H9 (cell line): ENCODE data around the gene TMEM151A. TPM values are rescaled to one million over a fixed set of nuclear protein-coding genes. Genes with fewer than 3 reads are reported as not detected.

Experiments used
- DNase-seq: peaks from one replicate; pipeline ENCODE4 v3.0.0-alpha.2; 2017
- H2AFZ ChIP-seq: one replicate; pipeline ENCODE4 v1.6.1; 2013; ENCODE audit warnings: mild to moderate bottlenecking, low read length, control low read depth, moderate library complexity
- H2AK5ac ChIP-seq: 2 replicates; pipeline ENCODE4 v1.6.1; 2013; ENCODE audit warnings: low read length, control low read depth, mixed read lengths; ENCODE audit not compliant: insufficient read length
- H2BK120ac ChIP-seq: one replicate; pipeline ENCODE4 v1.6.1; 2013; ENCODE audit warnings: low read depth, mild to moderate bottlenecking, low read length, control low read depth, inconsistent platforms; ENCODE audit not compliant: poor library complexity, severe bottlenecking
- H2BK12ac ChIP-seq: 2 replicates; pipeline ENCODE4 v1.6.1; 2013; ENCODE audit warnings: low read length, control low read depth, mixed read lengths, low read depth; ENCODE audit not compliant: insufficient read length
- H2BK15ac ChIP-seq: 2 replicates; pipeline ENCODE4 v1.6.1; 2013; ENCODE audit warnings: low read depth, low read length, control low read depth
- H2BK20ac ChIP-seq: one replicate; pipeline ENCODE4 v1.6.1; 2013; ENCODE audit warnings: low read depth, mild to moderate bottlenecking, low read length, control low read depth, inconsistent platforms; ENCODE audit not compliant: poor library complexity, severe bottlenecking
- H2BK5ac ChIP-seq: 2 replicates; pipeline ENCODE4 v1.6.1; 2013; ENCODE audit warnings: low read length, control low read depth, mixed read lengths; ENCODE audit not compliant: insufficient read length
- H3K14ac ChIP-seq: 2 replicates; pipeline ENCODE4 v1.6.1; 2013; ENCODE audit warnings: low read length, control low read depth; ENCODE audit not compliant: insufficient read depth
- H3K18ac ChIP-seq: 2 replicates; pipeline ENCODE4 v1.6.1; 2013; ENCODE audit warnings: low read depth, mild to moderate bottlenecking, mixed read lengths, low read length, control low read depth; ENCODE audit not compliant: insufficient read length
- H3K23ac ChIP-seq: 2 replicates; pipeline ENCODE4 v1.6.1; 2013; ENCODE audit warnings: low read length, control low read depth, mixed read lengths, low read depth; ENCODE audit not compliant: insufficient read length
- H3K23me2 ChIP-seq: 2 replicates; pipeline ENCODE4 v1.6.1; 2013; ENCODE audit warnings: low read depth, mild to moderate bottlenecking, mixed read lengths, low read length, control low read depth; ENCODE audit not compliant: insufficient read length, poor library complexity, severe bottlenecking
- H3K27ac ChIP-seq: 2 replicates; pipeline ENCODE4 v1.5.1; 2013; ENCODE audit warnings: low read length, control low read depth, mixed read lengths, low read depth; ENCODE audit not compliant: insufficient read length
- H3K27me3 ChIP-seq: 2 replicates; pipeline ENCODE4 v1.6.1; 2013; ENCODE audit warnings: low read length, control low read depth, inconsistent platforms; ENCODE audit not compliant: insufficient read depth
- H3K4ac ChIP-seq: 2 replicates; pipeline ENCODE4 v1.6.1; 2013; ENCODE audit warnings: low read depth, mild to moderate bottlenecking, control low read depth, inconsistent platforms, low read length, moderate library complexity
- H3K4me1 ChIP-seq: 2 replicates; pipeline ENCODE4 v1.6.1; 2013; ENCODE audit warnings: low read length, control low read depth, inconsistent platforms; ENCODE audit not compliant: insufficient read depth
- H3K4me2 ChIP-seq: 2 replicates; pipeline ENCODE4 v1.6.1; 2013; ENCODE audit warnings: low read length, control low read depth, mixed read lengths; ENCODE audit not compliant: insufficient read length, insufficient read depth
- H3K56ac ChIP-seq: 2 replicates; pipeline ENCODE4 v1.6.1; 2013; ENCODE audit warnings: low read depth, mild to moderate bottlenecking, mixed read lengths, low read length, control low read depth; ENCODE audit not compliant: insufficient read length
- H3K79me1 ChIP-seq: 2 replicates; pipeline ENCODE4 v1.6.1; 2013; ENCODE audit warnings: low read depth, mild to moderate bottlenecking, moderate library complexity, low read length, control low read depth, inconsistent platforms; ENCODE audit not compliant: insufficient read depth, poor library complexity, severe bottlenecking
- H3K79me2 ChIP-seq: 2 replicates; pipeline ENCODE4 v1.6.1; 2013; ENCODE audit warnings: low read length, control low read depth, inconsistent platforms; ENCODE audit not compliant: insufficient read depth
- H3K9ac ChIP-seq: 2 replicates; pipeline ENCODE4 v1.6.1; 2013; ENCODE audit warnings: low read length, control low read depth, mixed read lengths; ENCODE audit not compliant: insufficient read length; ENCODE audit errors: extremely low read depth
- H3K9me3 ChIP-seq: one replicate; pipeline ENCODE4 v1.6.1; 2013; ENCODE audit warnings: low read depth, low read length, inconsistent platforms; ENCODE audit not compliant: control insufficient read depth
- H3T11ph ChIP-seq: one replicate; pipeline ENCODE4 v1.6.1; 2013; ENCODE audit warnings: mild to moderate bottlenecking, low read length, control low read depth, inconsistent platforms
- H4K20me1 ChIP-seq: one replicate; pipeline ENCODE4 v1.6.1; 2013; ENCODE audit not compliant: control insufficient read depth, insufficient read length, insufficient read depth
- H4K5ac ChIP-seq: 2 replicates; pipeline ENCODE4 v1.6.1; 2013; ENCODE audit warnings: low read depth, mild to moderate bottlenecking, mixed read lengths, low read length, control low read depth; ENCODE audit not compliant: insufficient read length
- H4K8ac ChIP-seq: replicated peaks from 2 replicates; pipeline ENCODE4 v1.6.1; 2013; ENCODE audit warnings: low read length, control low read depth, mixed read lengths, low read depth; ENCODE audit not compliant: insufficient read length
- H4K91ac ChIP-seq: 2 replicates; pipeline ENCODE4 v1.6.1; 2013; ENCODE audit warnings: low read depth, mild to moderate bottlenecking, moderate library complexity, mixed read lengths, low read length, control low read depth; ENCODE audit not compliant: insufficient read length
- H3K27ac Mint-ChIP-seq, 3 experiments: 2 replicates in 2 of 3; 3 replicates in 1 of 3; pipeline ENCODE4 v1.8.0; 2020 to 2021; ENCODE audit warnings: mixed read lengths in 3 of 3, mild to moderate bottlenecking in 1 of 3, moderate library complexity in 1 of 3
- H3K27me3 Mint-ChIP-seq: 2 replicates; pipeline ENCODE4 v1.8.0; 2021; ENCODE audit warnings: low read depth, mild to moderate bottlenecking, moderate library complexity, mixed read lengths
- H3K36me3 Mint-ChIP-seq, 3 experiments: 2 replicates in 2 of 3; 3 replicates in 1 of 3; pipeline ENCODE4 v1.8.0; 2020 to 2021; ENCODE audit warnings: low read depth in 3 of 3, mixed read lengths in 3 of 3; ENCODE audit not compliant: insufficient read depth in 1 of 3
- H3K4me1 Mint-ChIP-seq, 2 experiments: 2 replicates each; pipeline ENCODE4 v1.8.0; 2020; ENCODE audit warnings: mixed read lengths in 2 of 2
- H3K4me3 Mint-ChIP-seq, 2 experiments: 2 replicates in 1 of 2; 3 replicates in 1 of 2; pipeline ENCODE4 v1.8.0; 2020 to 2021; ENCODE audit warnings: mild to moderate bottlenecking in 2 of 2, mixed read lengths in 2 of 2, moderate library complexity in 1 of 2
- H3K9me3 Mint-ChIP-seq, 2 experiments: 2 replicates in 1 of 2; 3 replicates in 1 of 2; pipeline ENCODE4 v1.8.0; 2020; ENCODE audit warnings: mild to moderate bottlenecking in 2 of 2, mixed read lengths in 2 of 2, moderate library complexity in 1 of 2
- WGBS: extraction: QIAGEN DNeasy Blood & Tissue Kit; methylation state at CpG from one replicate; pipeline ENCODE4 v1.1.7; 2013; ENCODE audit warnings: missing lambda C conversion rate, low lambda C conversion rate, mixed read lengths; ENCODE audit not compliant: insufficient read length; ENCODE audit errors: extremely low coverage; 5-methylcytosine and 5-hydroxymethylcytosine counted together
- total RNA-seq: library from RNA; stranded (reverse); gene quantifications from 2 replicates; pipeline ENCODE4 v1.2.1, GENCODE V29; 2021
- TF ChIP-seq, protein P1 (sequence below): fragments of 200-600 bp; sonication (generic); conservative IDR thresholded peaks from 3 replicates; pipeline ENCODE4 v1.8.0; 2021; ENCODE audit warnings: antibody characterized with exemption, mild to moderate bottlenecking

The TMEM151A gene
- total RNA-seq, 1 experiment from 2014 or later: 1.2 TPM

DNA sequence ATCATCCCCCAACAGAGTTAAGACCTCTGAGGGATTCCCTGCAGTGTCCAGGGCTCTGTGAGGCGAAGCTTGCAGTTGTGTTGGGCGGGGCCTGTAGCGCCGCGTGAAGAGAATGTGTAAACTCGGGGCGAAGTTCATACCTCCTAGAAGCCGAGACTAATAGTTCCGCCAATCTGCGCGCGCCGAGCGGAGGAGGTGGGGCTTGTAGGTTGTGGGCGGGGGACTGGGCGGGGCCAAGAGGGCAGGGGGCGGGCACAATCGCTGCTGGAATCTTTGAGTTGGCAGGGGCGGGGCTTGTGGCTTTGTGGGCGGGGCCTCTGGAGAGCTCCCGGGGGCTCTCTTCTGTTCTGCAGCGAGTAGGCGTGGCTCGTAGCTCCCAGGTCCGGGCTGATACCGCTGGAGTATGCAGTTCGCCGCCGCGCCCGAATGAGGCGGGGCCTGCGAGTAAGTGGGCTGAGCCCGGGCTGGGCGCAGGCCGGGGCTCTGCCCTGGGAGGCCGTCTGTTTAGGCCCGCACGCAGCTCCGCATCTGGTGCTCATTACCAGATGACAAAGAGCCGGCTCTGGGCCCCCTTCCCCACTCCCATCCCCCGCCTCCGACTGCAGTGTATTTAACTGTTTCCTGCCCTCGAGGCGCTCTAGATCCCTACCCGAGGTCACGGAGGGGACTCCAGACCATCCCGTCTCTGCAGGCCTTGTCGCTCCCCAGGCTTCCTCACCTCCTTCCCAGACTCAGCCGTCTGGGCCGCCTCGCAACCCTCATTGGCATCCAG is 21.0 kb downstream of the TMEM151A start:
- H2BK15ac ChIP-seq: no peak overlapping the region
- H3K27ac ChIP-seq: no peak overlapping the region
- no peaks in the 10 kb centered on the region for H3K79me2 ChIP-seq
- H2AFZ ChIP-seq: no peak overlapping the region
- H3K9ac ChIP-seq: no peak overlapping the region
- no peak overlapping the region for H2BK20ac ChIP-seq
- Mint-ChIP-seq H3K4me1 (peaks cover 15 to 25% of the 10 kb centered on the region in 2 experiments), H3K36me3 (no peaks in the 10 kb centered on the region; a peak in 1 of 7 replicates), H3K27me3 (peaks cover 19% of the 10 kb centered on the region), H3K9me3 (no peaks in the 10 kb centered on the region; a peak in 1 of 5 replicates), H3K27ac (peak overlapping the region; percentile 97 to 99 (median 98)), H3K4me3 (peak overlapping the region; percentile 78 to 86)
- H2BK12ac ChIP-seq: no peak overlapping the region
- H4K20me1 ChIP-seq: no peaks in the 10 kb centered on the region
- WGBS: no CpG with 5 or more reads among the region's 52 CpGs
- no peak overlapping the region for H2AK5ac ChIP-seq
- no peak overlapping the region for H2BK120ac ChIP-seq
- H3K4me2 ChIP-seq: peak overlapping the region; percentile 48
- no peak overlapping the region for H3K4ac ChIP-seq
- TF ChIP-seq, protein P1, sequence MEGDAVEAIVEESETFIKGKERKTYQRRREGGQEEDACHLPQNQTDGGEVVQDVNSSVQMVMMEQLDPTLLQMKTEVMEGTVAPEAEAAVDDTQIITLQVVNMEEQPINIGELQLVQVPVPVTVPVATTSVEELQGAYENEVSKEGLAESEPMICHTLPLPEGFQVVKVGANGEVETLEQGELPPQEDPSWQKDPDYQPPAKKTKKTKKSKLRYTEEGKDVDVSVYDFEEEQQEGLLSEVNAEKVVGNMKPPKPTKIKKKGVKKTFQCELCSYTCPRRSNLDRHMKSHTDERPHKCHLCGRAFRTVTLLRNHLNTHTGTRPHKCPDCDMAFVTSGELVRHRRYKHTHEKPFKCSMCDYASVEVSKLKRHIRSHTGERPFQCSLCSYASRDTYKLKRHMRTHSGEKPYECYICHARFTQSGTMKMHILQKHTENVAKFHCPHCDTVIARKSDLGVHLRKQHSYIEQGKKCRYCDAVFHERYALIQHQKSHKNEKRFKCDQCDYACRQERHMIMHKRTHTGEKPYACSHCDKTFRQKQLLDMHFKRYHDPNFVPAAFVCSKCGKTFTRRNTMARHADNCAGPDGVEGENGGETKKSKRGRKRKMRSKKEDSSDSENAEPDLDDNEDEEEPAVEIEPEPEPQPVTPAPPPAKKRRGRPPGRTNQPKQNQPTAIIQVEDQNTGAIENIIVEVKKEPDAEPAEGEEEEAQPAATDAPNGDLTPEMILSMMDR: no peak
- H3K4me1 ChIP-seq: peaks cover 2% of the 10 kb centered on the region; the same call in 1 of the 2 replicates
- no peak overlapping the region for H4K91ac ChIP-seq
- H3K56ac ChIP-seq: no peak overlapping the region
- peak overlapping the region; percentile 82 for H3K14ac ChIP-seq
- peaks cover 12% of the 10 kb centered on the region for H3K23me2 ChIP-seq
- H4K5ac ChIP-seq: no peak overlapping the region
- peak overlapping the region; percentile 64 for H3K18ac ChIP-seq
- no peak overlapping the region for H3K23ac ChIP-seq
- H3K27me3 ChIP-seq: no peaks in the 10 kb centered on the region
- DNase-seq: peak; percentile 99
- H3T11ph ChIP-seq: no peak overlapping the region
- H3K9me3 ChIP-seq: no peaks in the 10 kb centered on the region
- no peak overlapping the region for H2BK5ac ChIP-seq
- no peak overlapping the region for H4K8ac ChIP-seq
- H3K79me1 ChIP-seq: no peaks in the 10 kb centered on the region
